Measurements from ENCODE around the gene OXER1. TPM values are rescaled to one million over a fixed set of nuclear protein-coding genes. Genes with fewer than 3 reads are reported as not detected.

OXER1 gene
- total RNA-seq, 4 donors from 2014 or later = 0.75 to 2.0 (median 0.96) TPM

DNA sequence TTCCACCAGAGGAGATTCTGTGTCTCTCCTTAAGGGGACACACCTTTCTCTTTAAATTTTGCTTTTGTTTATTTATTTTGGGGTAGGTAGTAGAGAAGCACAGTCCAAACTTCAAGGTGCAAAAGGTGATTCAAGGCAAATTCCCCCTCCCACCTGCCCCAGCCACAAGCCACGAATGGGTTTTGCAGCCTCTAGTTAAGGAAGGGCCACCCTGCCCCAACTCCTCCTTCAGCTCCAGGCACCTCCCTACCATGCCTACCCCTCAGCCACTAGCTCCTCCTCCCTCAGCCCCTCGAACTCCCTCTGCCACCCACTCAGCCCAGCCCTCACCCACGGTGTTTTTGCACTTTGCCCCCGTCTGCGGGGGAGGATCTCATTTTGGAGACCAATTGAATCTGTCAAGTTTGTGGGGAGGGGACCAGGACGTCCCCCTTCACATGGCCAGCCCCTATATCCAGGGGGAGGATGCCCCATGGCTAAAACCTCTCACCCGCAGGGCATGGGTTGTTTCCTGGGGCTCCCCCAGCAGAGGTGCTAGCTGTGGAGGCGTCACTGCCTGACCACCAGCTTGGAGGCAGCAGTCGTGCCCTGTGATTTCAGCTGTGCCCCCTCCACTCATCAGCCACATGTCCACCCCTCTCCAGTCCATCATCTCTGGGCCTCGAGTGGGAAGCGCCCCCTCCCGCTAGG, 24.0 kb upstream of the OXER1 start:
- TF ChIP-seq, protein P1, sequence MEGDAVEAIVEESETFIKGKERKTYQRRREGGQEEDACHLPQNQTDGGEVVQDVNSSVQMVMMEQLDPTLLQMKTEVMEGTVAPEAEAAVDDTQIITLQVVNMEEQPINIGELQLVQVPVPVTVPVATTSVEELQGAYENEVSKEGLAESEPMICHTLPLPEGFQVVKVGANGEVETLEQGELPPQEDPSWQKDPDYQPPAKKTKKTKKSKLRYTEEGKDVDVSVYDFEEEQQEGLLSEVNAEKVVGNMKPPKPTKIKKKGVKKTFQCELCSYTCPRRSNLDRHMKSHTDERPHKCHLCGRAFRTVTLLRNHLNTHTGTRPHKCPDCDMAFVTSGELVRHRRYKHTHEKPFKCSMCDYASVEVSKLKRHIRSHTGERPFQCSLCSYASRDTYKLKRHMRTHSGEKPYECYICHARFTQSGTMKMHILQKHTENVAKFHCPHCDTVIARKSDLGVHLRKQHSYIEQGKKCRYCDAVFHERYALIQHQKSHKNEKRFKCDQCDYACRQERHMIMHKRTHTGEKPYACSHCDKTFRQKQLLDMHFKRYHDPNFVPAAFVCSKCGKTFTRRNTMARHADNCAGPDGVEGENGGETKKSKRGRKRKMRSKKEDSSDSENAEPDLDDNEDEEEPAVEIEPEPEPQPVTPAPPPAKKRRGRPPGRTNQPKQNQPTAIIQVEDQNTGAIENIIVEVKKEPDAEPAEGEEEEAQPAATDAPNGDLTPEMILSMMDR (IDR thresholded peaks at IDR 0.05; ENCODE audit: low read depth) = no peak

- TF ChIP-seq, protein P1 (IDR thresholded peaks at IDR 0.05; ENCODE audit: low read depth) = no peak
Measured at GRCh38 chr2:42787424-42787787, 23.5 kb upstream of the OXER1 start.

DNA sequence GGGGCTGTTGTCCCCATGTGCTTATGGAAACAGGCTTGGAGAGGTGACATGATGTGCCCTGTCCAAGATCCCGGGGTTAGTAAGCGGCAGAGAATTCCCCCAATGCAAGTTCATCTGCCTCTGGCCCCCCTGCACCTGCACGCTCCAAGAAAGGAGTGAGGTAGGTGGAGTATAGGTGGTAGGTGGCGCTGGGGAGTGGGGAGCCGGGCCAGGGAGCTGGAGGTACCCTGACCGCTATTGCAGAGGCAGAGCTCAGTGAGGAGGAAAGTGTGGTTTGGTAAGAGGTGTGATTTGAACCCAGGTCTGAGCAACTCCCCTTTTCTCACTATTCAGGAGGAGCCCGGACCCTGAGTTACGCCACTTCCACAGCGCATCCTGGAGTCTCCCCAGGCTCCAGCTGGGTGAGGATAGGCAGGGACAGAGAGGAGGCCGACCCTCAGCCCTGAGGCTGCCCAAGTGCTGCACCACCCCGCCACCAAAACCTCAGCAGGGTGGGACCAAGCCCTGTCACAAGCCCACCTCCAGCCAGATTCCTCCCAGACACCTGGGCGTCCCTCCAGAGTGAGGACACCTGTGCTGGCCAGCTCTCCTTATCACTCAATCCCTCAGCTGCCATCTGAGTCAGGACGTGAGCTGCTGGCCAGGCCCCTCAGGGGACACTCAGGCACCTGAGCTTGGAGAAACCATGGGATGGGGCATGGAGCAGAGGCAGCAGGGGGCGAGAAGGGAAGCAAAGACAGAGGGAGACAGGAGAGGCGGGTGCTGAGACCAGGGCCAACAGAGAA, 22.8 kb upstream of the OXER1 start:
- TF ChIP-seq, protein P1 (IDR thresholded peaks at IDR 0.05; ENCODE audit: low read depth) = no peak

DNA sequence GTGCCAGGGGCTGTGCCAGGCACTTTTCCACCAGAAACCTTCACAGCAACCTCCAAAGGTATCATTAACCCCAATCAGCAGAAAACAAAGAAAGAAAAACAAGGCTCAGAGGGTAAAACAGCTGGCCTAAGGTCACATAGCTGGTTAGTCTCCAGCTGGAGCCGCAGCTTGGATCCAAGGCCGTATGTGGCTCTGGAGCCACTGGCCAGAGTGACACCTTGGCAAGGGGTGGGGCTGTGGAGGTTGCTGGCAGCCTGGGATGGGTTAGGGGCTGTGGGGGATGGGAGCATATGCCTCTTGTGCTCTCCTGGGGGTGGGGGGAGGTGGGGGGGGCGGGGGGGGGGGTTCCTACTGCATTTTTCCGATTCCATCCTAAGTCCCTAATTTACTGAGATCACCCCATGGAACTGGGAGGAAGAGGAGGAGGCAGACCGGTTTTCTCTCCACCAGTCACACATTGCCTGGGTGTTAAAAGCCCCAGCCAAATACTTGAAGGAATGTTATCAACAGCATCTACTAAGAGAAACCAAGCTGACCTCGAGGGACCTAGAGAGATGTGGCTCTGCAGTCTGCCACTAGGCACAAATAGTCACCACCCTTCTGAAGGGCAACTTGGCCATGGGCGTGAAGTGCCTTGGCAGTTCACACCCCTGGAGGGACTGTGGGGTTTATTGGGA, 20.4 kb upstream of the OXER1 start:
- TF ChIP-seq, protein P1 (IDR thresholded peaks at IDR 0.05; ENCODE audit: low read depth) = no peak

- TF ChIP-seq, protein P1 (IDR thresholded peaks at IDR 0.05; ENCODE audit: low read depth) = no peak
Measured at GRCh38 chr2:42783511-42783910, 19.6 kb upstream of the OXER1 start.

- TF ChIP-seq, protein P1 (IDR thresholded peaks at IDR 0.05; ENCODE audit: low read depth) = no peak
Measured at GRCh38 chr2:42781181-42781580, 17.2 kb upstream of the OXER1 start.

Data from subcutaneous adipose tissue (tissue), 4 donors.